K562 (cell line): ENCODE measurements around the gene LSM12. TPM values are rescaled to one million over a fixed set of nuclear protein-coding genes. Genes with fewer than 3 reads are reported as not detected.

ENCODE experiments used
- BMI1 ChIP-seq: fragments of 150-350 bp; IDR thresholded peaks from 2 replicates; pipeline ENCODE4 v1.6.1; 2014; ENCODE audit warnings: low read length
- GATA2 ChIP-seq: sonication (generic); formaldehyde crosslinking; IDR thresholded peaks from 2 replicates; pipeline ENCODE4 v1.4.0; 2020; ENCODE audit warnings: mild to moderate bottlenecking, missing genetic modification reagents
- HOXB6 ChIP-seq: fragments of 250-450 bp; sonication (Bioruptor Pico); IDR thresholded peaks from 2 replicates; pipeline ENCODE4 v1.5.1; 2022; ENCODE audit warnings: mild to moderate bottlenecking, borderline replicate concordance
- KAT2B ChIP-seq: IDR thresholded peaks from one replicate; pipeline ENCODE4 v1.6.1; 2012; ENCODE audit warnings: low read depth, mild to moderate bottlenecking, control low read depth, inconsistent platforms, low read length, moderate library complexity
- KDM2B ChIP-seq: fragments of 250-450 bp; sonication (Bioruptor Pico); IDR thresholded peaks from 2 replicates; pipeline ENCODE4 v1.8.0; 2021; ENCODE audit warnings: mild to moderate bottlenecking, moderate library complexity
- NFIX ChIP-seq: fragments of 250-450 bp; sonication (Bioruptor Pico); IDR thresholded peaks from 2 replicates; pipeline ENCODE4 v1.4.0; 2020; ENCODE audit warnings: low read depth, mild to moderate bottlenecking, moderate library complexity
- POLR3G ChIP-seq: IDR thresholded peaks from 2 replicates; pipeline ENCODE4 v1.6.1; 2011; ENCODE audit not compliant: insufficient read length, insufficient replicate concordance; ENCODE audit errors: extremely low read depth
- TRIM24 ChIP-seq, 2 experiments: fragments of 450-650 bp; IDR thresholded peaks; 2 replicates each; pipeline ENCODE4 v1.6.1; 2016
- TSHZ1 ChIP-seq: fragments of 250-450 bp; sonication (Bioruptor Pico); IDR thresholded peaks from 2 replicates; pipeline ENCODE4 v1.4.0; 2020; ENCODE audit warnings: mild to moderate bottlenecking, moderate library complexity
- YBX1 ChIP-seq: fragments of 450-650 bp; IDR thresholded peaks from 2 replicates; pipeline ENCODE4 v1.7.1; 2016; ENCODE audit warnings: mild to moderate bottlenecking
- ZNF124 ChIP-seq: sonication (generic); formaldehyde crosslinking; IDR thresholded peaks from 2 replicates; pipeline ENCODE4 v1.8.1; 2022; ENCODE audit warnings: missing genetic modification reagents
- ZNF395 ChIP-seq: fragments of 200-800 bp; sonication (Bioruptor generic); IDR thresholded peaks from 2 replicates; pipeline ENCODE4 v1.6.1; 2017; ENCODE audit warnings: missing genetic modification characterization, missing compliant biosample characterization
- polyA plus RNA-seq, 8 experiments: library from polyadenylated mRNA; depleted of rRNA in 4 of 8; stranded (reverse) in 5 of 8; unstranded in 3 of 8; fragments of >200 nt; fragmentation: Nextera tagmentation in 2 of 8; fragmentation: Illumina TruSeq in 1 of 8; extraction: Ambion mirVana in 2 of 8; extraction: Trizol in 1 of 8; gene quantifications; 2 replicates each; pipeline versions ENCODE4 v1.2.1 to v1.2.3, GENCODE V29; 2011 to 2014; ENCODE audit warnings: inconsistent platforms in 1 of 8, missing spikeins in 1 of 8
- total RNA-seq, 7 experiments: library from RNA; depleted of rRNA in 6 of 7; stranded (reverse); fragments of >200 nt in 6 of 7; fragmentation: Illumina TruSeq in 2 of 7; extraction: Trizol in 2 of 7; gene quantifications; 2 replicates each; pipeline versions ENCODE4 v1.2.1 to v1.2.3, GENCODE V29; 2011 to 2021; ENCODE audit warnings: low replicate concordance in 1 of 7
- TF ChIP-seq, protein P1 (sequence below): sonication (generic); formaldehyde crosslinking; IDR thresholded peaks from 2 replicates; pipeline ENCODE4 v1.8.0; 2023; ENCODE audit warnings: missing genetic modification reagents, mild to moderate bottlenecking, borderline replicate concordance
- TF ChIP-seq, protein P2 (sequence below): fragments of 250-450 bp; sonication (Bioruptor Pico); IDR thresholded peaks from 2 replicates; pipeline ENCODE4 v1.5.0; 2020; ENCODE audit warnings: mild to moderate bottlenecking, borderline replicate concordance

LSM12 gene
- total and polyA plus RNA-seq, 9 of the 15 experiments (the other 6 are each of a cell fraction or from before 2014, with no cell fraction given) = 53.0 to 258 (median 89.3) TPM

DNA sequence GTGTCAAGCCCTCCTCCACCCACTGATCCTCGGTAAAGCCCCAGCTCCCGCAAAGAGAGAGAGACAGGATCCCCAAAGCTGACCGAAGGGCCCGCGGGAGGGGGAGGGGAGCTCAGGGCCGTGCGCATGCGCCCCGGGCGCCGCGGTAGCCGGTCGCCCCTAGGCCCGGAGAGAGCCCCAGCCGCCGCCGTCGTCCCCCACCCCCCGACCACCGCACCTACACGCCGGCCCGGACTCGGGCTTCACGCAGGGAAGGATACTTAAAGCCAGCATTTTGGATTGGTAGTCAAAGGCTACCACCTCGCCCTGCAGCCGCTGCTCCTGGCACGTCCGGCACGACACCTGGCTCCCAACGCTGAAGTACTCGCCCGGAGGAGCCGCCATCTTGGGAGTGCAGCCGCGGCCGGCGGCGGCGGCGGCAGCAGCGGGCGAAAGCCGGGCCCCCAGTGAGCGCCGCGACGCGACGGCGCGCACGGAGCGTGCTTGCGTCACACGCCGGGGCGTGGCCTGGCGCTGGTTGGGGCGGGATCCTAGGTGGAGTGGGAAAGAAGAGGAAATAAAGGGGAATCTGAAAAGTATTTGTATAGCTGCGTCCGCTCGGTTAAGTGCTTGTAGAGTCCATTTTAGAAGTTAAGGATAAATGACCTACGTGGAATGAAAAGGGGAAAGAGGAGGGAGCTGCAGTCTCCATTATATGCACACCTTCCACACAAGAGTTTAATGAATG lies at the start of gene LSM12 (continued):
- no peak for TF ChIP-seq TSHZ1
- TF ChIP-seq, protein P1, sequence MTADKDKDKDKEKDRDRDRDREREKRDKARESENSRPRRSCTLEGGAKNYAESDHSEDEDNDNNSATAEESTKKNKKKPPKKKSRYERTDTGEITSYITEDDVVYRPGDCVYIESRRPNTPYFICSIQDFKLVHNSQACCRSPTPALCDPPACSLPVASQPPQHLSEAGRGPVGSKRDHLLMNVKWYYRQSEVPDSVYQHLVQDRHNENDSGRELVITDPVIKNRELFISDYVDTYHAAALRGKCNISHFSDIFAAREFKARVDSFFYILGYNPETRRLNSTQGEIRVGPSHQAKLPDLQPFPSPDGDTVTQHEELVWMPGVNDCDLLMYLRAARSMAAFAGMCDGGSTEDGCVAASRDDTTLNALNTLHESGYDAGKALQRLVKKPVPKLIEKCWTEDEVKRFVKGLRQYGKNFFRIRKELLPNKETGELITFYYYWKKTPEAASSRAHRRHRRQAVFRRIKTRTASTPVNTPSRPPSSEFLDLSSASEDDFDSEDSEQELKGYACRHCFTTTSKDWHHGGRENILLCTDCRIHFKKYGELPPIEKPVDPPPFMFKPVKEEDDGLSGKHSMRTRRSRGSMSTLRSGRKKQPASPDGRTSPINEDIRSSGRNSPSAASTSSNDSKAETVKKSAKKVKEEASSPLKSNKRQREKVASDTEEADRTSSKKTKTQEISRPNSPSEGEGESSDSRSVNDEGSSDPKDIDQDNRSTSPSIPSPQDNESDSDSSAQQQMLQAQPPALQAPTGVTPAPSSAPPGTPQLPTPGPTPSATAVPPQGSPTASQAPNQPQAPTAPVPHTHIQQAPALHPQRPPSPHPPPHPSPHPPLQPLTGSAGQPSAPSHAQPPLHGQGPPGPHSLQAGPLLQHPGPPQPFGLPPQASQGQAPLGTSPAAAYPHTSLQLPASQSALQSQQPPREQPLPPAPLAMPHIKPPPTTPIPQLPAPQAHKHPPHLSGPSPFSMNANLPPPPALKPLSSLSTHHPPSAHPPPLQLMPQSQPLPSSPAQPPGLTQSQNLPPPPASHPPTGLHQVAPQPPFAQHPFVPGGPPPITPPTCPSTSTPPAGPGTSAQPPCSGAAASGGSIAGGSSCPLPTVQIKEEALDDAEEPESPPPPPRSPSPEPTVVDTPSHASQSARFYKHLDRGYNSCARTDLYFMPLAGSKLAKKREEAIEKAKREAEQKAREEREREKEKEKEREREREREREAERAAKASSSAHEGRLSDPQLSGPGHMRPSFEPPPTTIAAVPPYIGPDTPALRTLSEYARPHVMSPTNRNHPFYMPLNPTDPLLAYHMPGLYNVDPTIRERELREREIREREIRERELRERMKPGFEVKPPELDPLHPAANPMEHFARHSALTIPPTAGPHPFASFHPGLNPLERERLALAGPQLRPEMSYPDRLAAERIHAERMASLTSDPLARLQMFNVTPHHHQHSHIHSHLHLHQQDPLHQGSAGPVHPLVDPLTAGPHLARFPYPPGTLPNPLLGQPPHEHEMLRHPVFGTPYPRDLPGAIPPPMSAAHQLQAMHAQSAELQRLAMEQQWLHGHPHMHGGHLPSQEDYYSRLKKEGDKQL = no peak
- no peak for TF ChIP-seq BMI1
- no peak for TF ChIP-seq POLR3G
- no peak for TF ChIP-seq YBX1
- TF ChIP-seq ZNF124 = no peak
- no peak for TF ChIP-seq GATA2 (CRISPR knock-in tag)
- TF ChIP-seq HOXB6 (CRISPR knock-in tag) = no peak
- TF ChIP-seq KDM2B (CRISPR knock-in tag) = no peak
- no peak for TF ChIP-seq KAT2B
- TF ChIP-seq ZNF395 (CRISPR knock-in tag) = peak; percentile 32; the same call in 1 of the 2 replicates
- TF ChIP-seq, protein P2, sequence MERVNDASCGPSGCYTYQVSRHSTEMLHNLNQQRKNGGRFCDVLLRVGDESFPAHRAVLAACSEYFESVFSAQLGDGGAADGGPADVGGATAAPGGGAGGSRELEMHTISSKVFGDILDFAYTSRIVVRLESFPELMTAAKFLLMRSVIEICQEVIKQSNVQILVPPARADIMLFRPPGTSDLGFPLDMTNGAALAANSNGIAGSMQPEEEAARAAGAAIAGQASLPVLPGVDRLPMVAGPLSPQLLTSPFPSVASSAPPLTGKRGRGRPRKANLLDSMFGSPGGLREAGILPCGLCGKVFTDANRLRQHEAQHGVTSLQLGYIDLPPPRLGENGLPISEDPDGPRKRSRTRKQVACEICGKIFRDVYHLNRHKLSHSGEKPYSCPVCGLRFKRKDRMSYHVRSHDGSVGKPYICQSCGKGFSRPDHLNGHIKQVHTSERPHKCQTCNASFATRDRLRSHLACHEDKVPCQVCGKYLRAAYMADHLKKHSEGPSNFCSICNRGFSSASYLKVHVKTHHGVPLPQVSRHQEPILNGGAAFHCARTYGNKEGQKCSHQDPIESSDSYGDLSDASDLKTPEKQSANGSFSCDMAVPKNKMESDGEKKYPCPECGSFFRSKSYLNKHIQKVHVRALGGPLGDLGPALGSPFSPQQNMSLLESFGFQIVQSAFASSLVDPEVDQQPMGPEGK (CRISPR knock-in tag) = no peak
- TF ChIP-seq TRIM24 (IDR thresholded peaks at IDR 0.05) = no peak
- no peak for TF ChIP-seq NFIX (CRISPR knock-in tag)
